Large intestine (tissue), 3 donors: ENCODE measurements around the gene EPB41L2. TPM values are rescaled to one million over a fixed set of nuclear protein-coding genes. Genes with fewer than 3 reads are reported as not detected.
A peak's percentile ranks its signal among the peaks of the same experiment; 100 is the strongest.

ENCODE experiments used
- DNase-seq, 2 donors: peaks; one replicate each; pipeline versions ENCODE4 v3.0.0 to v3.0.0-alpha.2; 2013
- H3K27ac ChIP-seq: one replicate; pipeline ENCODE4 v1.5.1; 2013; ENCODE audit warnings: low read length
- H3K27me3 ChIP-seq: 2 replicates; pipeline ENCODE4 v1.6.1; 2013; ENCODE audit warnings: low read length; ENCODE audit not compliant: control insufficient read depth, insufficient read depth
- H3K36me3 ChIP-seq: 2 replicates; pipeline ENCODE4 v1.6.1; 2013; ENCODE audit warnings: low read length; ENCODE audit not compliant: control insufficient read depth, insufficient read depth
- H3K4me1 ChIP-seq: one replicate; pipeline ENCODE4 v1.6.1; 2013; ENCODE audit warnings: low read length; ENCODE audit not compliant: control insufficient read depth, insufficient read depth
- H3K4me3 ChIP-seq: one replicate; pipeline ENCODE4 v1.5.1; 2013; ENCODE audit warnings: low read length
- H3K9me3 ChIP-seq: one replicate; pipeline ENCODE4 v1.6.1; 2013; ENCODE audit warnings: mild to moderate bottlenecking, low read depth, low read length, moderate library complexity; ENCODE audit not compliant: control insufficient read depth
- WGBS: methylation state at CpG from one replicate; pipeline ENCODE4 v1.1.5; 2013; ENCODE audit warnings: low lambda C conversion rate; ENCODE audit not compliant: insufficient coverage; 5-methylcytosine and 5-hydroxymethylcytosine counted together
- polyA plus RNA-seq: library from polyadenylated mRNA; unstranded; fragments of 120-200 nt; gene quantifications from one replicate; pipeline ENCODE4 v1.2.1, GENCODE V29; 2013

EPB41L2 gene
- polyA plus RNA-seq, 1 donor = 75.0 TPM

GRCh38 chr6:131063764-131064272, 773 bp upstream of the EPB41L2 start:
- peaks cover 30% of the 10 kb centered on the region for H3K4me1 ChIP-seq
- no peaks in the 10 kb centered on the region for H3K27me3 ChIP-seq
- DNase-seq = no peak
- H3K27ac ChIP-seq = peak overlapping the region; percentile 93
- peak overlapping the region; percentile 84 for H3K4me3 ChIP-seq
- no peaks in the 10 kb centered on the region for H3K36me3 ChIP-seq
- no peaks in the 10 kb centered on the region for H3K9me3 ChIP-seq
- 36% methylated on average over 4 of the region's 8 CpGs for WGBS

- Histone ChIP-seq H3K27me3 (no peaks in the 10 kb centered on the region), H3K4me1 (peaks cover 30% of the 10 kb centered on the region), H3K9me3 (no peaks in the 10 kb centered on the region), H3K36me3 (no peaks in the 10 kb centered on the region), H3K4me3 (peak overlapping the region; percentile 84), H3K27ac (peak overlapping the region; percentile 61)
- WGBS = no CpG with 5 or more reads among the region's 84 CpGs
- peak in 1 of 2 donors; percentile 64 for DNase-seq
Measured at GRCh38 chr6:131062241-131063027, 611 bp downstream of the EPB41L2 start.

- no peak overlapping the region for H3K27ac ChIP-seq
- peak overlapping the region; percentile 84 for H3K4me3 ChIP-seq
- H3K9me3 ChIP-seq = no peaks in the 10 kb centered on the region
- H3K27me3 ChIP-seq = no peaks in the 10 kb centered on the region
- 32% methylated on average over 7 of the region's 10 CpGs for WGBS
- H3K4me1 ChIP-seq = peaks cover 30% of the 10 kb centered on the region
- no peaks in the 10 kb centered on the region for H3K36me3 ChIP-seq
- DNase-seq = no peak
Measured at GRCh38 chr6:131061751-131062119, 1.3 kb downstream of the EPB41L2 start.

DNA sequence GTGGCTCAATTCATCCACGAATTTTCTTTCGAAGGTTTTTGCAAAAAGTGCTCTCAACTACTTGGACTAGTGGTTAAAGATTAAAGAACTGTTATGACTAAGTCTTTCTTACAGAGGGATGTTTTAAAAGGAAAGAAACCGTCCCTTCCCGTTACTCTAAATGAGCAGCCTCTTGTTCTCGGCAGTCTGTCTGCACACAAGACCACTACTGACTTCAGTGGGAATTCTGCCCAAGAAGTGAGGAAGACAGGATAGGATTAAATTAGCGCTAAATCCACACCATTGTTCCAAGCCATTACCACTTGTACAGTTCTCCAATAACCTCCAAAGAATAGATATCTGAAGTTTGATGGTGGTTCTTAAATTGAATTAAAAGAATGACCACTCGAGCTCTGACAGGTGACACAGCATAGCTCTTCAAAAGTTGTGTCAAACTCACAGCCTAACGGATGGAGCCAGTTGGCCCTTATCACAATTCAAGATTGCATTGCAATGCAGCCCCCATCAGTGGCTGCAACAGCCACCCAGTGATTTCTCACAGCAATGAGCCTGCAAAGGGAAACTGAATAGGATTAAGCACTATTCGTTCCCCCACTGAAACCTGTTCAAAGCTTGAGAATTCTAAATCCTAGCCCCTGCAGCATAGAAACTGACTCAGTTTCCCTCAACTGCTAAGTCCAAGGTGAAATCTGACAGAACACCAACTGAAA, 1.8 kb downstream of the EPB41L2 start:
- H3K27me3 ChIP-seq = no peaks in the 10 kb centered on the region
- peak in 1 of 2 donors; percentile 24 for DNase-seq
- no peak overlapping the region for H3K27ac ChIP-seq
- no peaks in the 10 kb centered on the region for H3K9me3 ChIP-seq
- H3K4me3 ChIP-seq = peak overlapping the region; percentile 84
- H3K4me1 ChIP-seq = peaks cover 29% of the 10 kb centered on the region
- no peaks in the 10 kb centered on the region for H3K36me3 ChIP-seq
- WGBS = no CpG with 5 or more reads among the region's 9 CpGs

GRCh38 chr6:131060311-131060710, 2.7 kb downstream of the EPB41L2 start:
- no peak overlapping the region for H3K4me3 ChIP-seq

GRCh38 chr6:131059486-131059885, 3.6 kb downstream of the EPB41L2 start:
- Histone ChIP-seq H3K27me3 (no peaks in the 10 kb centered on the region), H3K4me3 (no peak overlapping the region), H3K4me1 (peaks cover 19% of the 10 kb centered on the region), H3K9me3 (peaks cover 11% of the 10 kb centered on the region), H3K27ac (no peak overlapping the region), H3K36me3 (no peaks in the 10 kb centered on the region)
- no CpG with 5 or more reads among the region's 4 CpGs for WGBS
- no peak for DNase-seq

More at GRCh38 chr6:131060311-131060710, 2.7 kb downstream of the EPB41L2 start:
- no peak for DNase-seq
- 86% methylated on average over 1 of the region's 3 CpGs for WGBS
- Histone ChIP-seq H3K9me3 (peaks cover 7% of the 10 kb centered on the region), H3K4me1 (peaks cover 20% of the 10 kb centered on the region), H3K36me3 (no peaks in the 10 kb centered on the region), H3K27me3 (no peaks in the 10 kb centered on the region), H3K27ac (no peak overlapping the region)

GRCh38 chr6:131058236-131058635, 4.8 kb downstream of the EPB41L2 start:
- DNase-seq = no peak
- H3K27me3 ChIP-seq = no peaks in the 10 kb centered on the region
- H3K9me3 ChIP-seq = peaks cover 22% of the 10 kb centered on the region
- no peaks in the 10 kb centered on the region for H3K36me3 ChIP-seq
- WGBS = no CpG with 5 or more reads among the region's 1 CpG
- H3K4me1 ChIP-seq = peaks cover 9% of the 10 kb centered on the region
- no peak overlapping the region for H3K4me3 ChIP-seq
- no peak overlapping the region for H3K27ac ChIP-seq

DNA sequence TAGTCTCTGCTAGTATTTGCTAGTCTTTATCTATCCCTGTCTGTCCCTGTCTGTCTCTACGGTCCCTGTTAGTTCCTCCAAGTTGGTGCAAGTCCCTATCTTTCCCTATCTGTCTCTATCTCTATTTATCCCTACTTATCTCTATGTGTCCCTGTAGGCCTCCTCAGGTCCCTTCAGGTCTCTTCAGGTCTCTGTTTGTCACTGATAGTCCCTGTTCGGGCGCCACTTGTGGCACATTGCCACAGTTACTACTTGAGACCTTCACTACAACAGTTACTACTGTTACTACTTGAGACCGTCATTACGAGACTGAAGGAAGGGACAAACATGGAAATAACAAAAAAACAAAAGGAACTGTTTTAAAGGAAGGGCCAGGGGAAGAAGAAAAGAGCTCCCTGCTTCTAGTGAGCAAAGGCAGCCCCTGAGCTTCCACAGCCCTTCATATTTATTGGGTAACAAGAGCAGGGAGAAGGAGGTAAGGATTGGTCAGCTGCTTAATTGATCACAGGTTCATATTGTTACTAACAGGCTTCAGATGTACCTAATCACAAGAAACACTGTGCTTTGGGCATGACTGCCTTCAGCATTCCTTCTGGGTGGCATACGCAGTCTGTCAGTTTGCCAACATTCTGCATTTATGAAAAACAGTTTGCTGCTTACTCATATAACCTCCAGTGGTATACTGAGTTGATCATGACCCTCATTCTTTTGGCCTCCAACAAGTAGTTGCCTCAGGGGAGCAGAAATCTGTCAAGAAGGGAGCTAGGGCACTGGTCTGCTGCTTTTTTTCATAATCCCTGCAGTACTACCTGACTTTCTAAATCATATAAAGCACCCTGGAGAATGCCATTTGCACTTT, 8.4 kb downstream of the EPB41L2 start:
- Histone ChIP-seq H3K9me3 (peaks cover 31% of the 10 kb centered on the region), H3K27ac (no peak overlapping the region), H3K36me3 (no peaks in the 10 kb centered on the region), H3K27me3 (no peaks in the 10 kb centered on the region), H3K4me3 (no peak overlapping the region), H3K4me1 (no peaks in the 10 kb centered on the region)
- no peak for DNase-seq
- 100% methylated on average over 2 of the region's 6 CpGs for WGBS

GRCh38 chr6:131053546-131054240, 9.4 kb downstream of the EPB41L2 start:
- H3K27ac ChIP-seq = no peak overlapping the region
- DNase-seq = no peak
- no peaks in the 10 kb centered on the region for H3K27me3 ChIP-seq
- no peaks in the 10 kb centered on the region for H3K36me3 ChIP-seq
- no peaks in the 10 kb centered on the region for H3K4me1 ChIP-seq
- H3K9me3 ChIP-seq = peaks cover 31% of the 10 kb centered on the region
- H3K4me3 ChIP-seq = no peak overlapping the region
- WGBS = no CpG with 5 or more reads among the region's 11 CpGs
